Measurements from ENCODE around the gene STK11IP. TPM values are rescaled to one million over a fixed set of nuclear protein-coding genes. Genes with fewer than 3 reads are reported as not detected.

STK11IP gene
- total RNA-seq, 4 donors from 2014 or later = 8.9 to 24.2 (median 14.3) TPM

DNA sequence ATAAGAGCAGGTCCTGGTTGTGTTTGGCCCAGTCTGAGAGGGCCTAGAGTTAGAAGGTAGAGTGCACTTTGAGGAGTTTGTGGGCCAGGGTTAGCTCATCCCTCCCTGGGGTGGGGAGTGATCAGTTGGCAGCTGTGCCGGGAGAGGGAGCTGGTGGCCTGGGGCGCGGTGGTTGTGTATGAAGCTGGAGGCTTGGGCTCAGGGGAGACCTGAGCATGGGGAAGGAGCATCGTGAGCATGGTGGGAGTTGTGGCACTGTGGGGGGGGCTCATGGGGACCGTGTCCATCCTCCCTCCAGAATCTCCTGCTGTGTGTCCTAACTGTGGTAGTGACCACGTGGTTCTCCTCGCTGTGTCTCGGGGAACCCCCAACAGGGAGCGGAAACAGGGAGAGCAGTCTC, 13.6 kb downstream of the STK11IP start:
- DNase-seq (ENCODE audit: extremely low spot score) = no peak
- Histone ChIP-seq H3K9me3 (no peaks in the 10 kb centered on the region), H3K36me3 (peaks cover 48 to 90% (median 79%) of the 10 kb centered on the region in 4 donors), H3K4me3 (no peak overlapping the region), H3K27me3 (no peaks in the 10 kb centered on the region), H3K4me1 (peaks cover 4 to 17% (median 15%) of the 10 kb centered on the region in 4 donors), H3K27ac (replicated peaks in 1 of 4) (no peak overlapping the region)
- intact Hi-C loops (cut with DNase I) = no loop called here
- WGBS = 95% methylated on average over 4 of the region's 9 CpGs
- TF ChIP-seq EP300 (IDR thresholded peaks at IDR 0.05) (no peak), POLR2A (IDR thresholded peaks at IDR 0.05; ENCODE audit: low read depth) (no peak), POLR2AphosphoS5 (IDR thresholded peaks at IDR 0.05) (no peak), CTCF (IDR thresholded peaks at IDR 0.05) (no peak)

DNA sequence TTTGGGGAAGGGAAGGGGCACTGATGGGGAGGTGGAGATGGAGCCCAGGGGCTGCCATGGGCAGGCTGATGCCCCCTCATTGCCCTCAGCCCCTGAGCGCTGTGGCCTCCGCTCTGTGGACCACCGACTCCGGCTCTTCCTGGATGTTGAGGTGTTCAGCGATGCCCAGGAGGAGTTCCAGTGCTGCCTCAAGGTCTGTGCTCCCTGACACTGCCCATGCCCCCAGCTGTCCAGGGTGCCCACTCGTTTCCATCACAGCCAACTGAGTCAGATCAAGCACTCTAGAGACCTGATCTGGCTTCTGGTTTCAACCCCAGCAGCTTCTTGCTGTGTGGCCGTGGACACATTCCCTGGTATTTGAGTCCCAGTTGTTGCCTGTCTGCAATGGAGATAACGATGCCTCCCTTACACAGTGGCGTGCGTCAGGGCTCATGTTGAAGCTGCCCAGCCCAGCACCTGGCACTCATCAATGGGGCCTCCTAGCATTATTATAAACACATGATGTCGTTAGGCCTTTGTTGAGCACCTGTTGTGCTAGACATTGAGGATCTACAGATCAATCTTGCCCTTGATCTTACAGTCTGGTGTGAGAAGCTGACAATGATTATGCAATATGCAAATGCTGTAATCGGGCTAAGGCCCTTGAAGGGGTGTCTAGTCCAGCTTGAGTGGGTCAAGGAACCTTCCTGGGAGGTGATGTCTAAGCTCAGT, 14.4 kb downstream of the STK11IP start:
- peaks cover 41 to 85% (median 74%) of the 10 kb centered on the region in 4 donors for H3K36me3 ChIP-seq

DNA sequence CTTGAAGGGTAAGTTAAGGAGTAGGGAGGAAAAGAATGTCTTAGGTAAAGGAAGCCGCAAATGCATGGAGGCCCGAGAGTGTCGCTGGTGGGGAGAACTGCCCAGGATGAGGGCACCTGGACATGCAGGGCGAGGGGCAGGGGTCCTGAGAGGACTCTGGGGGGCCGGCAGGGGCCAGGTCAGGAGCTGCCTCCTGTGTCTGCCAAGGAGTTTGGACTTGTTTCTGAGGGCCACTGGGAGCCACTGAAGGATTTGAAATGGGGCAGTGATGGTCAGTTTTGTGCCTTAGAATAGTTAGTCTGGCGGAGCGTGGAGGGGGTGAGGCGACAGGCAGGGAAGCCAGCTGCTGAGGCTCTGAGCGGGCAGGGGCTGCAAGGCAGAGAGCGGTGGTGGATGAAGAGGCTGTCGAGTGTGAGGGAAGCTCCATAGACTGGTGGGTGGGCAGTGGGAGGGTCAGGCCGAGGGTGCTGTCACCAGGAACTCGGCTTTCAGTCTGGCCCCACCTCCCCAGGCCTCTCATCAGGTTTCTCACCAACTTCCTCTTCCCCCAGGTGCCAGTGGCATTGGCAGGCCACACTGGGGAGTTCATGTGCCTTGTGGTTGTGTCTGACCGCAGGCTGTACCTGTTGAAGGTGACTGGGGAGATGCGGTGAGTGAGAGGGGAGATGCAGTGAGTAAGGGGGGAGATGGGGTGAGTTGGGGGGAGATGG, 15.1 kb downstream of the STK11IP start:
- intact Hi-C loops (cut with DNase I) = no loop called here
- no peaks in the 10 kb centered on the region for H3K27me3 ChIP-seq
- WGBS = 85% methylated on average over 13 of the region's 15 CpGs
- H3K36me3 ChIP-seq = peaks cover 38 to 78% (median 67%) of the 10 kb centered on the region in 4 donors
- peaks cover 4 to 17% (median 15%) of the 10 kb centered on the region in 4 donors for H3K4me1 ChIP-seq
- no peak for DNase-seq (ENCODE audit: extremely low spot score)
- TF ChIP-seq POLR2A (IDR thresholded peaks at IDR 0.05; ENCODE audit: low read depth) = no peak
- H3K27ac ChIP-seq (replicated peaks in 1 of 4) = no peak overlapping the region
- no peak overlapping the region for H3K4me3 ChIP-seq
- H3K9me3 ChIP-seq = no peaks in the 10 kb centered on the region

More for the DNA sequence above, 14.4 kb downstream of the STK11IP start:
- WGBS = 65% methylated on average over 11 of the region's 12 CpGs
- Histone ChIP-seq H3K9me3 (no peaks in the 10 kb centered on the region), H3K27me3 (no peaks in the 10 kb centered on the region), H3K27ac (replicated peaks in 1 of 4) (no peak overlapping the region), H3K4me3 (no peak overlapping the region), H3K4me1 (peaks cover 4 to 17% (median 15%) of the 10 kb centered on the region in 4 donors)
- intact Hi-C loops (cut with DNase I) = no loop called here
- no peak for TF ChIP-seq CTCF (IDR thresholded peaks at IDR 0.05)
- TF ChIP-seq POLR2AphosphoS5 (IDR thresholded peaks at IDR 0.05) = no peak
- TF ChIP-seq POLR2A (IDR thresholded peaks at IDR 0.05; ENCODE audit: low read depth) = no peak
- TF ChIP-seq EP300 (IDR thresholded peaks at IDR 0.05) = no peak
- no peak for DNase-seq (ENCODE audit: extremely low spot score)

DNA sequence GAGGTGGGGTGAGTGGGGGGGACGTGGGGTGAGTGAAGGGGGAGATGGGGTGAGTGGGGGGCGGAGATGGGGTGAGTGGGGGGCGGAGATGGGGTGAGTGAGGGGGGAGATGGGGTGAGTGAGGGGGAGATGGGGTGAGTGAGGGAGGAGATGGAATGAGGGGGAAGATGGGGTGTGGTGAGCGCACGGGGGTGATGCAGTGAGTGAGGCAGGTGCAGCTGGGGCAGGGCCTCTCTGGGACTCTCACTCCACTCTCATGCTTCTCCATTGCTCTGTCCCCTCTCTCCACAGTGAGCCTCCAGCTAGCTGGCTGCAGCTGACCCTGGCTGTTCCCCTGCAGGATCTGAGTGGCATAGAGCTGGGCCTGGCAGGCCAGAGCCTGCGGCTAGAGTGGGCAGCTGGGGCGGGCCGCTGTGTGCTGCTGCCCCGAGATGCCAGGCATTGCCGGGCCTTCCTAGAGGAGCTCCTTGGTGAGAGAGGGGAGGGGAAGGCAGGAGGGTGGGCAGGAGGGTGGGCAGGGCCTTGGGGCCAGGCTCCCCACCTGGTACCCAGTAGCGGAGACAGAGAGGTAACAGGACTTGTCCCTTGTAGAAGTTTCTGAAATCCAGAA, 15.9 kb downstream of the STK11IP start:
- DNase-seq (ENCODE audit: extremely low spot score) = no peak
- Histone ChIP-seq H3K27ac (replicated peaks in 1 of 4) (no peak overlapping the region), H3K9me3 (no peaks in the 10 kb centered on the region), H3K4me3 (no peak overlapping the region), H3K4me1 (peaks cover 4 to 22% (median 15%) of the 10 kb centered on the region in 4 donors), H3K27me3 (no peaks in the 10 kb centered on the region), H3K36me3 (peaks cover 36 to 70% (median 59%) of the 10 kb centered on the region in 4 donors)
- TF ChIP-seq POLR2AphosphoS5 (IDR thresholded peaks at IDR 0.05) = no peak
- TF ChIP-seq CTCF (IDR thresholded peaks at IDR 0.05) = no peak
- TF ChIP-seq EP300 (IDR thresholded peaks at IDR 0.05) = no peak
- no peak for TF ChIP-seq POLR2A (IDR thresholded peaks at IDR 0.05; ENCODE audit: low read depth)
- WGBS = 96% methylated on average over 10 of the region's 11 CpGs
- intact Hi-C loops (cut with DNase I) = no loop called here
